ENCODE measurements around the gene ZNF593. TPM values are rescaled to one million over a fixed set of nuclear protein-coding genes. Genes with fewer than 3 reads are reported as not detected.

Gene ZNF593
- total and polyA plus RNA-seq, 9 of the 15 experiments (the other 6 are each of a cell fraction or from before 2014, with no cell fraction given): 9.8 to 334 (median 48.2) TPM

- TF ChIP-seq PBX2 (CRISPR knock-in tag; IDR thresholded peaks at IDR 0.05; ENCODE audit: low read depth) (no peak), PBX2 (tag; conservative IDR thresholded peaks at IDR 0.05; ENCODE audit: low read depth) (peak; percentile 74), CEBPB (tag; IDR thresholded peaks at IDR 0.05) (no peak), POLR2B (IDR thresholded peaks at IDR 0.05; ENCODE audit: low read depth, partially characterized antibody) (no peak), NFXL1 (CRISPR knock-in tag; IDR thresholded peaks at IDR 0.05) (peak; percentile 67; the same call in 1 of the 2 replicates), BRD9 (IDR thresholded peaks at IDR 0.05; ENCODE audit: low read depth, partially characterized antibody) (peak; percentile 35), SP1 (CRISPR knock-in tag; IDR thresholded peaks at IDR 0.05) (no peak), RHOXF2B (CRISPR knock-in tag; conservative IDR thresholded peaks at IDR 0.05) (0 out of 2 replicates have a peak, but pooled peaks have one; percentile 47), TAF9B (IDR thresholded peaks at IDR 0.05; ENCODE audit: partially characterized antibody) (peak; percentile 18), ZNF583 (CRISPR knock-in tag; IDR thresholded peaks at IDR 0.05) (peak; percentile 88), HINFP (tag; conservative IDR thresholded peaks at IDR 0.05; ENCODE audit: low read depth) (peak; percentile 67), MECOM (CRISPR knock-in tag; IDR thresholded peaks at IDR 0.05) (peak; percentile 68), GATAD2B (IDR thresholded peaks at IDR 0.05; ENCODE audit: borderline replicate concordance) (peak; percentile 63; the same call in 1 of the 2 replicates), ETV1 (tag; conservative IDR thresholded peaks at IDR 0.05; ENCODE audit: low read depth) (0 out of 2 replicates have a peak, but pooled peaks have one; percentile 19), ZNF324 (CRISPR knock-in tag; IDR thresholded peaks at IDR 0.05) (peak; percentile 61; the same call in 1 of the 2 replicates), ERF (CRISPR knock-in tag; IDR thresholded peaks at IDR 0.05) (0 out of 2 replicates have a peak, but pooled peaks have one; percentile 49), MLLT1 (IDR thresholded peaks at IDR 0.05) (0 out of 4 replicates have a peak, but pooled peaks of 1 of the 2 experiments have one; percentile 15), PTTG1 (tag; IDR thresholded peaks at IDR 0.05; ENCODE audit: low read depth) (peak; percentile 83), CC2D1A (IDR thresholded peaks at IDR 0.05) (no peak), HBP1 (CRISPR knock-in tag; IDR thresholded peaks at IDR 0.05) (no peak), MTF1 (CRISPR knock-in tag; IDR thresholded peaks at IDR 0.05; ENCODE audit: borderline replicate concordance) (peak; percentile 7; the same call in 1 of the 2 replicates)
These were observed 45.0 kb upstream of the ZNF593 start (continued) for GRCh38 chr1:26124418-26125331.
